Stomach (tissue), 9 donors: Measurements from ENCODE around the gene IL1RAPL2. TPM values are rescaled to one million over a fixed set of nuclear protein-coding genes. Genes with fewer than 3 reads are reported as not detected.

Experiments used
- DNase-seq, 2 donors: peaks; one replicate each; pipeline versions ENCODE4 v3.0.0 to v3.0.0-alpha.2; 2013 to 2019
- H3K27ac ChIP-seq, 5 donors: fragments of 200-600 bp in 4 of 5; sonication (generic) in 4 of 5; one replicate each; pipeline ENCODE4 v1.5.1; 2013 to 2019; ENCODE audit warnings: mild to moderate bottlenecking in 1 of 5, moderate library complexity in 1 of 5
- H3K27me3 ChIP-seq, 3 donors: fragments of 200-600 bp; sonication (generic); one replicate each; pipeline ENCODE4 v1.5.1; 2017 to 2019; ENCODE audit warnings: mixed run types in 1 of 3
- H3K36me3 ChIP-seq, 4 donors: fragments of 200-600 bp; sonication (generic); 1 replicate in 3 of 4; 2 replicates in 1 of 4; pipeline ENCODE4 v1.5.1; 2016 to 2019
- H3K4me1 ChIP-seq, 4 donors: fragments of 200-600 bp; sonication (generic); one replicate each; pipeline ENCODE4 v1.5.1; 2016 to 2019
- H3K4me3 ChIP-seq, 4 donors: fragments of 200-600 bp; sonication (generic) in 3 of 4; one replicate each; pipeline ENCODE4 v1.5.1; 2016 to 2019; ENCODE audit warnings: mild to moderate bottlenecking in 1 of 4
- H3K9me3 ChIP-seq, 4 donors: fragments of 200-600 bp; sonication (generic); one replicate each; pipeline ENCODE4 v1.5.1; 2016 to 2019
- EP300 ChIP-seq: sonication (generic); formaldehyde crosslinking; IDR thresholded peaks from one replicate; pipeline ENCODE4 v1.6.1; 2017; ENCODE audit warnings: antibody characterized with exemption
- POLR2A ChIP-seq, 4 donors: fragments of 450-650 bp; IDR thresholded peaks; one replicate each; pipeline ENCODE4 v1.6.1; 2016; ENCODE audit warnings: antibody characterized with exemption in 4 of 4, control low read depth in 2 of 4, mild to moderate bottlenecking in 1 of 4, moderate library complexity in 1 of 4
- POLR2AphosphoS5 ChIP-seq, 3 donors: sonication (generic); formaldehyde crosslinking; IDR thresholded peaks; one replicate each; pipeline ENCODE4 v1.6.1; 2016; ENCODE audit warnings: antibody characterized with exemption in 3 of 3
- WGBS, 5 donors: extraction: QIAGEN DNeasy Blood & Tissue Kit in 3 of 5; methylation state at CpG; one replicate each; pipeline versions ENCODE4 v1.1.5 to v1.1.7; 2013 to 2018; 5-methylcytosine and 5-hydroxymethylcytosine counted together
- intact Hi-C: fragments of 100-400 bp; cut with DNase I; formaldehyde crosslinking; loops from one replicate; pipeline ENCODE4 v1.15.1; 2023; ENCODE audit warnings: low total_unique reads
- polyA plus RNA-seq, 3 donors: library from polyadenylated mRNA; stranded (reverse); fragments of 200-250 nt; gene quantifications; one replicate each; pipeline ENCODE4 v1.2.3, GENCODE V29; 2013
- total RNA-seq, 5 donors: library from RNA; depleted of rRNA; stranded (reverse); fragments of >200 nt; gene quantifications; one replicate each; pipeline versions ENCODE4 v1.1.0 to v1.2.3, GENCODE V29; 2014 to 2016
- TF ChIP-seq, protein P1 (sequence below), 7 experiments: fragments of 450-650 bp in 4 of 7; fragments of 200-600 bp in 3 of 7; sonication (generic) in 3 of 7; IDR thresholded peaks; one replicate each; pipeline ENCODE4 v1.5.1; 2016 to 2019; ENCODE audit warnings: antibody characterized with exemption in 7 of 7, control low read depth in 2 of 7, mild to moderate bottlenecking in 1 of 7
- donor health status: healthy with polysubstance abuse.
- donor health status: Bipolar disorder and iron deficiency.
- donor health status: healthy.

Gene IL1RAPL2
- total and polyA plus RNA-seq, 8 donors, result 1.1 TPM; not detected in 7

DNA sequence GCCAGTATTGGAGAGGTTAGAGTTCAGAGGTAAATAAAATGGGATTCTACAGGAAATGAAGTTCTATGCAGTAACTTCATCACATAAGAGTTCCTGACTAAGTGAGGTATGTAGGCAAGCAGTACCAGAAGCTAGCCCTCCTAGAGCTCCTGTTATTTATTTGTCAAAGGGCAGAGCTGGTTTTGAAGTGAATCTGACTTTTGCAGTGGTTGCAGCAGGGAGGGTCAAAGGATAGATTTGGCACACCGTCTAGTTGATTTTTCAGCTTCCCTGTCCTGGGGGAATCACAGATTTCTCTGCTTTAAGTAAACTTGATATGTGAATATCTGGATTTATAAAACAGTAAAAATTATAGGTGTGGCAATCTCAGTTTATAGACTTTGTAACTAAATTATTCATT is 130.7 kb downstream of the IL1RAPL2 start:
- intact Hi-C loops, result no loop called here
- DNase-seq, result no peak
- H3K27ac ChIP-seq, result no peak overlapping the region
- TF ChIP-seq, protein P1, sequence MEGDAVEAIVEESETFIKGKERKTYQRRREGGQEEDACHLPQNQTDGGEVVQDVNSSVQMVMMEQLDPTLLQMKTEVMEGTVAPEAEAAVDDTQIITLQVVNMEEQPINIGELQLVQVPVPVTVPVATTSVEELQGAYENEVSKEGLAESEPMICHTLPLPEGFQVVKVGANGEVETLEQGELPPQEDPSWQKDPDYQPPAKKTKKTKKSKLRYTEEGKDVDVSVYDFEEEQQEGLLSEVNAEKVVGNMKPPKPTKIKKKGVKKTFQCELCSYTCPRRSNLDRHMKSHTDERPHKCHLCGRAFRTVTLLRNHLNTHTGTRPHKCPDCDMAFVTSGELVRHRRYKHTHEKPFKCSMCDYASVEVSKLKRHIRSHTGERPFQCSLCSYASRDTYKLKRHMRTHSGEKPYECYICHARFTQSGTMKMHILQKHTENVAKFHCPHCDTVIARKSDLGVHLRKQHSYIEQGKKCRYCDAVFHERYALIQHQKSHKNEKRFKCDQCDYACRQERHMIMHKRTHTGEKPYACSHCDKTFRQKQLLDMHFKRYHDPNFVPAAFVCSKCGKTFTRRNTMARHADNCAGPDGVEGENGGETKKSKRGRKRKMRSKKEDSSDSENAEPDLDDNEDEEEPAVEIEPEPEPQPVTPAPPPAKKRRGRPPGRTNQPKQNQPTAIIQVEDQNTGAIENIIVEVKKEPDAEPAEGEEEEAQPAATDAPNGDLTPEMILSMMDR (IDR thresholded peaks at IDR 0.05), result no peak
- no peak for TF ChIP-seq POLR2AphosphoS5 (IDR thresholded peaks at IDR 0.05)
- no peak for TF ChIP-seq EP300
- TF ChIP-seq POLR2A (IDR thresholded peaks at IDR 0.05), result no peak
- WGBS, 5 donors, result 18 to 50% (median 33%) methylated on average over 1 of the region's 1 CpG
- H3K36me3 ChIP-seq, result no peaks in the 10 kb centered on the region
- H3K9me3 ChIP-seq, result peaks cover 0 to 5% (median 0%) of the 10 kb centered on the region in 4 donors
- no peak overlapping the region for H3K4me3 ChIP-seq
- H3K4me1 ChIP-seq, result no peaks in the 10 kb centered on the region
- H3K27me3 ChIP-seq, result no peaks in the 10 kb centered on the region

DNA sequence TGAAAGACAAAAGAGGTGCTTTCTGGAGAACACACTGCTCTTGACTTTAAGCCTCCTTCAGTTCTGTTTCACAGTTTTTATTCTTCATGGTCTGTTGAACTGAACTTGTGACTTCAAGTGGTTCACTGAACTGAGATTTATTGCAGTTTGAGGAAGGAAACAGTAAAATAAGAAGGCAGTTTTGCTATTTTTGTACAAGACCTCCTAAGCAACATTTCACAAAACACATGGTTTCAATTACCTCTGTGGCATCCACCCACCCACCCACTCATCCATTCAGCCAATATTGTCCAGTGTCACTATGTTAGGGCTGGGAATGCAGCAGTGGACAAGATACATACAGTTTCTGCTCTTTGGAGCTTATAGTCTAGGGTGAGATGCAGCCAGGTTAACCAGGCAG is 131.3 kb downstream of the IL1RAPL2 start:
- intact Hi-C loops, result no loop called here
- no peak for TF ChIP-seq EP300
- TF ChIP-seq, protein P1 (IDR thresholded peaks at IDR 0.05), result no peak
- TF ChIP-seq POLR2A (IDR thresholded peaks at IDR 0.05), result no peak
- TF ChIP-seq POLR2AphosphoS5 (IDR thresholded peaks at IDR 0.05), result no peak
- Histone ChIP-seq H3K9me3 (peaks cover 0 to 5% (median 0%) of the 10 kb centered on the region in 4 donors), H3K36me3 (no peaks in the 10 kb centered on the region), H3K4me3 (no peak overlapping the region), H3K27ac (no peak overlapping the region), H3K27me3 (no peaks in the 10 kb centered on the region), H3K4me1 (no peaks in the 10 kb centered on the region)
- peak in 1 of 2 donors; percentile 9 for DNase-seq

DNA sequence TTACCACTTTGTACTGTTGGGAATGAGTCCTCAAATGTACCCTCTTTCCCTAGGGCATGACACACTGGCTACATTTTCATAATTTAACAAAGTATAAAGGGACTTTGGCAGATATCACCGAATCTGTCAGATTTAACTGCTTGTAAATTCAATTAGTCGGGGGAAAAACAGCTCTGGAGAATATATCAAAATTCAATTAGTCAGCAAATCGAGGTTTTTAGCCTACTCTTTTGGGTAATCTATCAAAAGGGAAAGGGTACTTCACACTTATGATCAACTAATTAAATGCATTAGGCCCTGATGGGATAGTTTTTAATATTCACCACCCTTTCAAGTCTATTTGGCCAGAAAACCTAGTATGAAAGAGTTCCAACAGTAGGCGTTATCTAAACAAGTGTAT is 141.0 kb downstream of the IL1RAPL2 start:
- no peaks in the 10 kb centered on the region for H3K27me3 ChIP-seq
- no peaks in the 10 kb centered on the region for H3K36me3 ChIP-seq
- H3K4me3 ChIP-seq, result no peak overlapping the region
- no peak for TF ChIP-seq EP300
- TF ChIP-seq POLR2AphosphoS5 (IDR thresholded peaks at IDR 0.05), result no peak
- no peak for TF ChIP-seq POLR2A (IDR thresholded peaks at IDR 0.05)
- TF ChIP-seq, protein P1 (IDR thresholded peaks at IDR 0.05), result no peak
- H3K27ac ChIP-seq, result no peak overlapping the region
- 61 to 85% (median 74%) methylated on average over 4 of the region's 4 CpGs for WGBS, 5 donors
- H3K4me1 ChIP-seq, result no peaks in the 10 kb centered on the region
- DNase-seq, result no peak
- intact Hi-C loops, result no loop called here
- no peaks in the 10 kb centered on the region for H3K9me3 ChIP-seq

DNA sequence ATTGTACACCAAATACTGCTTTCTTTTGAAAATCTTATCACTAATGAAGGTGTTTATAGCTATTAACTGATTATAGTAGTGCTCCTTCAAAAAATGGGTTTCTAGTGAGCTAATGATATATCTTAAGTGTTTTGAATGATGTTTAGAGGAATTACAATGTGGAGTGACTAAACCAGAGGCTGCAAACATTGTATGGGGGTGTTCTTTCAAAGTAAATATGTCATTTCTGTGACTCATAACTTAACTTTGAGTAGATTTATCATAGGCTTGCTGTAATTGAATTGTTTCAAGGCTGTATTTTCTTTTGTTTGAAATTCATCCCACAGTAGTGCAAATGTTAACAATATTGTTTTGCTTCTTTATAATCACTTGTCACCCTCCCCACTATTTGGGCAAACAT is 141.6 kb downstream of the IL1RAPL2 start:
- intact Hi-C loops, result no loop called here
- no peaks in the 10 kb centered on the region for H3K9me3 ChIP-seq
- H3K36me3 ChIP-seq, result no peaks in the 10 kb centered on the region
- H3K27me3 ChIP-seq, result no peaks in the 10 kb centered on the region
- no peaks in the 10 kb centered on the region for H3K4me1 ChIP-seq
- TF ChIP-seq POLR2AphosphoS5 (IDR thresholded peaks at IDR 0.05) (no peak), EP300 (no peak), POLR2A (IDR thresholded peaks at IDR 0.05) (no peak)
- H3K4me3 ChIP-seq, result no peak overlapping the region
- no peak for DNase-seq
- no peak overlapping the region for H3K27ac ChIP-seq

DNA sequence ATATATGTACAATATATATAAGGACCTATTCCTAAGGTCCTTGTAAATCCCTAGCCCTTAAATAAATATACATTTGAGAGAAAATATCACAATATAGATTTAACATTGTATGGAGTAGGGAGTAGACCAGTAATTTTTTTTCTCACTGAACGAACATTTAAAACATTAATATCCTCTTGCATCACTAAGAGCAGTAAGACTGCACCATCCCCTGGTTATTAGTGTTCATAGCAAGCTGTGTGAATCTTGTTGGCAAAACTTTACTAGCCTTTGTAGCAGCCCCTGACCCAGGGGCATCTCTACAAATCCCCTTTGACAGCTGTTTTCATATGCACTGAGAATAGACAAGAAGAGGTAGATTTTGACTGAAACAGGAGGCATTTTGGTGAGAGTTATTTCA is 146.5 kb downstream of the IL1RAPL2 start:
- peak in 1 of 2 donors; percentile 3 for DNase-seq
- no peak for TF ChIP-seq POLR2AphosphoS5 (IDR thresholded peaks at IDR 0.05)
- TF ChIP-seq, protein P1 (IDR thresholded peaks at IDR 0.05), result no peak
- TF ChIP-seq POLR2A (IDR thresholded peaks at IDR 0.05), result no peak
- TF ChIP-seq EP300, result no peak
- H3K4me3 ChIP-seq, result no peak overlapping the region
- H3K4me1 ChIP-seq, result no peaks in the 10 kb centered on the region
- WGBS, 5 donors, result 12 to 41% (median 20%) methylated on average over 1 of the region's 1 CpG
- H3K27me3 ChIP-seq, result no peaks in the 10 kb centered on the region
- intact Hi-C loops, result no loop called here
- no peaks in the 10 kb centered on the region for H3K36me3 ChIP-seq
- no peaks in the 10 kb centered on the region for H3K9me3 ChIP-seq
- H3K27ac ChIP-seq, result no peak overlapping the region
